ENCODE data around the gene ANO1. TPM values are rescaled to one million over a fixed set of nuclear protein-coding genes. Genes with fewer than 3 reads are reported as not detected.
A peak's percentile ranks its signal among the peaks of the same experiment; 100 is the strongest.

Gene ANO1
- total RNA-seq, 2 experiments from 2014 or later, result not detected

DNA sequence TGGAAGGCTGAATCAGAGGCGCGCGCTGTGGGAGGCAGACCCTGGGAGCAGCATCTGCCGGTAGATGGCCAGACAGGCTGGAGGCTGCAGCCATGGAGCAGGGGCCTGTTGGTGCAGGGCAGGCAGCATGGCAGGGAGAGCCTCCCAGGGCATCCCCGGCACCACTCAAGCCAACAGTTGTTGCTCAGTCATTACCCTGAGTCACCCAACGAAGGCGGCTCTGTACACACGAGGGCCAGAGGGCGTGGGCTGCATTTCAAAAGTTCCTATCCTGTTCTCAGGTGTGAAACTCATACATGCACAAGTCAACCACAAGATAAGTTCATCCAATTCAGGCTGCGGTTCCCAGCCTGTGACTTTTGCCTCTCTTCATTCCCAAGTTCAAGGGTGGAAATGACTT is 2.6 kb downstream of the ANO1 start:
- CTCF ChIA-PET, result no interaction called here
- H3K27ac Mint-ChIP-seq, result no peak overlapping the region
- no peaks in the 10 kb centered on the region for H3K9me3 Mint-ChIP-seq
- H3K27me3 Mint-ChIP-seq (ENCODE audit: low read depth), result peaks cover 19% of the 10 kb centered on the region
- H3K4me1 Mint-ChIP-seq (ENCODE audit: low read depth), result no peaks in the 10 kb centered on the region
- no peak overlapping the region for H3K4me3 Mint-ChIP-seq
- no peaks in the 10 kb centered on the region for H3K36me3 Mint-ChIP-seq (ENCODE audit: low read depth)
- intact Hi-C loops (cut with micrococcal nuclease), result no loop called here
- DNase-seq, result no peak

DNA sequence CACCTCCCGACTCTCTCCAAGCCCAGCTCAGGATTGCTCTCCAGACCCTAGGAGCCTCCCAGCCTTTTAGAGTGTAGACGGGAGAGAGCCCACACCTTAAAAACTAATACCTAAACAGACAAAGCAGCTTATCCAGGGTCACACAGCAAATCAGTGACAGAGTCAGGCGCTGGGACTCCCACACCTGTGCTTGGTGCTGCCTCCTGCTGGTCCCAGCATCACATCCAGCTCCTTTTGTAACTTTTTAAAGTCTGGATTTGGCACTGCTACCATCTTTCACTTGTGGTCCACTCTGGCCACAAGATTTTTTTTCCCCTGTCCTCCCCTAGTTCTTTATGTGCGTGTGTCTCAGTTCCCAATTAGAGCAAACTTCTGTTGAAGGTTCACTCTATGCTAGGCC is 4.7 kb downstream of the ANO1 start:
- H3K27me3 Mint-ChIP-seq (ENCODE audit: low read depth), result peaks cover 8% of the 10 kb centered on the region
- intact Hi-C loops (cut with micrococcal nuclease), result no loop called here
- CTCF ChIA-PET, result no interaction called here
- DNase-seq, result peak; percentile 10
- no peaks in the 10 kb centered on the region for H3K9me3 Mint-ChIP-seq
- H3K4me1 Mint-ChIP-seq (ENCODE audit: low read depth), result no peaks in the 10 kb centered on the region
- H3K4me3 Mint-ChIP-seq, result no peak overlapping the region
- no peak overlapping the region for H3K27ac Mint-ChIP-seq
- H3K36me3 Mint-ChIP-seq (ENCODE audit: low read depth), result no peaks in the 10 kb centered on the region

DNA sequence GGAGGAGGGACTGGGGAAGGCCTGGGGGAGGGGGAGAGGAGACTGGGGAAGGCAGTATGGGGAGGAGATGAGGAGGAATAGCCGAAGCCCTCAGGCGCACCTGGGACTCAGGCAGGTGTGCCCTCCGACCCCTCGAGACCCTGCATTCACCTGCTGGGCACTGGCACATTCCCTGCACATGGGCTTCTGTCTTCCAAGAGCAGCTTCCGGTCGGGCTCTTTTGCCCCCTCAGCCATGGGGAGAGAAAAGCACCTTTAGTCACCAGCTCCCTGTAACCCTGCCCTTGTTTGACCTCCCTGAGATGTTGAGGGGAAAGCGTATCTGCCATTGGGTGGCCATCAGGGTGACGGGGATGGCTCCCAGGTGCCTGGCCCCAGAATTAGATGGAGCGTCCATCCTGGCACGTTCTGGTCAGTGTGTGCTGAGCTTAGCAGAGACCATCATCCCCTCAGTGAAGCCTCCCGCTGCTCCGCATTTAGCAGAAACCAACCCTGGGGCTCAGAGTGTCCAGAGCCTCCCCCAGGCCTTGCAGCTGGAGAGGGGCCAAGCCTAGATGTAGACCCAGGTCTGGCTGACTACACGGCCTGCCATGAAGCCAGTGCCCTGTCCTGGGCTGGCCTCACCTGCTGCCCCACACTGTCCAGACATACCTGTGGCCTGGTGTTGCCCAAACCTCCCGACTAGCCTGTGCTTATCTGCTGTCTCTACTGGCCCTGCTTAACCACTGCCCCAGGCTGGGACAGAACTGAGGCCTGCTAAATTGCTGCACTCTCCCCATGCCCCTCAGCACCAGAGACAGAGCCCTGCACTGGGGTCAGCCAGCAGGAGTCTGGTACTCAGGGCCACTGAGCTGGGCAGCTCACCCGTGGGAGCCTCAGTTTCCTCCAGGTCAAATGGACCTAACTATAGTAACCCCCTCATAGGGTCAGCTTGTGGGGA is 6.2 kb downstream of the ANO1 start:
- no peak overlapping the region for H3K27ac Mint-ChIP-seq
- H3K36me3 Mint-ChIP-seq (ENCODE audit: low read depth), result no peaks in the 10 kb centered on the region
- peaks cover 8% of the 10 kb centered on the region for H3K27me3 Mint-ChIP-seq (ENCODE audit: low read depth)
- intact Hi-C loops (cut with micrococcal nuclease), result no loop called here
- no peaks in the 10 kb centered on the region for H3K9me3 Mint-ChIP-seq
- DNase-seq, result no peak
- CTCF ChIA-PET, result no interaction called here
- H3K4me3 Mint-ChIP-seq, result no peak overlapping the region
- no peaks in the 10 kb centered on the region for H3K4me1 Mint-ChIP-seq (ENCODE audit: low read depth)

DNA sequence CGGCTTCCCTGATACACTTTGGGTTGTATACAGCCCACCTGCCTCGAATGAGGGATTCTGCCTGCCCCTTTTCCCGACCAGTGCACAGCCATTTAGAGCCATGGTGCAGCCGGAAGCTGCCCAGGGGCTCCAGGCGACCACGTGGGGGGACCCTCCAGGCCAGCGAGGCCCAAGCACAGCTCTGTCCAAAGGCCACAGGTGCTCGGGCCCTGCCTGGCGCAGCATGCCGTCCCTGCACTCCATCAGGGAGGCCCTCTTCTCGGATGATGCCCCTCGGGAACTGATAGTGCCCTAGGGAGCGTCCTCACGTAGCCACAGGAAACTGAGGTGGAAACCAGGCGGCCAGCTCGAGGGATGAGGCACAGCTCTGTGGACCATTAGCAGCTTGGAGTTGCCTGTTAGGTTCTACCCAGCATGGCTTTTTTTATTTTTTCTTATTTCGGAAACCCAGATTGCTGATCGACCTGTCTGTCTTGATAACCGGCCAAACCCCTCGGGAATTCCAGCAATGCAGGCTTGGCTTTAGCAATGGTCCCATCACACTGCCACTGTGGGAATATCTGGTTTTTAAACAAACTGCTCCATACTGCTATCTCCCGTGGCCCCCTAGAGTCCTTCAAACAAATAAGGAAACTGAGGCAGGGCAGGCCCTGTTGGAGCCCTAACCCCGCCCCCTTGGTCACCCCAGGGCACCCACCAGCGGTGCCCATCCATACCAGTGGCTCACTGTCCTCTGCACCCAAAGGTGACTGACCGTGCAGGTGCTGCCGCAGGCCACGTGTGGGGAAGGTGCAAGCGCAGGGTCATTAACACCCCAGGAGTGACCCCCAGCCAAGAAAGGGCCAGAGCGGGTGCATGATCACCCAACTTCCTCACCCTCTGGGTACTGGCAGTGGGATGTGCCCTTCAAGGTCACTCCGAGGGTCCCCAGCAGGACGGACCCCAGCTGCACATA is 8.0 kb downstream of the ANO1 start:
- Mint-ChIP-seq H3K27ac (no peak overlapping the region), H3K4me1 (ENCODE audit: low read depth) (no peaks in the 10 kb centered on the region), H3K36me3 (ENCODE audit: low read depth) (no peaks in the 10 kb centered on the region), H3K4me3 (no peak overlapping the region), H3K27me3 (ENCODE audit: low read depth) (peaks cover 1% of the 10 kb centered on the region), H3K9me3 (no peaks in the 10 kb centered on the region)
- CTCF ChIA-PET, result no interaction called here
- intact Hi-C loops (cut with micrococcal nuclease), result no loop called here
- DNase-seq, result no peak

DNA sequence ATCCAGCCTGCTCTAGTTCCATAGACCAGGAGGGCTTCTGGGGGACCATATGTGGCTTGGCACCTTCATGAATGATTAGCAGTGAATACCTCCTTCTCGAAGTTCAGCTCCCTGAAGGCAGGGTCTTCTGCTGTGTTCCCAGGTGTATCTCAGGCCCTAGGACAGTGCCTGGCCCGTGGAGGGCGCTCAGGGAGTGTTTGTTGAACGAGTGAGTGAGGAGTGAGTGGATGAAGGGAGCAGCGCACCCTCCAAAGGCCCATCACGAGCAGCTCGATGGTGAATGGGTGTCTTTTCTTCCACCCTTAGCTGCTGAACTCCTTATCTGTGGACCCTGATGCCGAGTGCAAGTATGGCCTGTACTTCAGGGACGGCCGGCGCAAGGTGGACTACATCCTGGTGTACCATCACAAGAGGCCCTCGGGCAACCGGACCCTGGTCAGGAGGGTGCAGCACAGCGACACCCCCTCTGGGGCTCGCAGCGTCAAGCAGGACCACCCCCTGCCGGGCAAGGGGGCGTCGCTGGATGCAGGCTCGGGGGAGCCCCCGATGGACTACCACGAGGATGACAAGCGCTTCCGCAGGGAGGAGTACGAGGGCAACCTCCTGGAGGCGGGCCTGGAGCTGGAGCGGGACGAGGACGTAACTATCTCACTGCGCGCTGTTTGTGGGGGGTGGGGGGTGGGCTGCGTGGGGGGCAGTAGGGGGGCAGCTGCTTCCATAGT is 9.5 kb downstream of the ANO1 start:
- no peaks in the 10 kb centered on the region for H3K36me3 Mint-ChIP-seq (ENCODE audit: low read depth)
- CTCF ChIA-PET, result interaction anchor here (1.0 kb wide), 1 partner anchor 10 kb away, joined by 4 read pairs; no protein-coding TSS in a partner anchor
- H3K4me1 Mint-ChIP-seq (ENCODE audit: low read depth), result no peaks in the 10 kb centered on the region
- no peaks in the 10 kb centered on the region for H3K9me3 Mint-ChIP-seq
- H3K4me3 Mint-ChIP-seq, result no peak overlapping the region
- intact Hi-C loops (cut with micrococcal nuclease), result no loop called here
- H3K27me3 Mint-ChIP-seq (ENCODE audit: low read depth), result no peaks in the 10 kb centered on the region
- DNase-seq, result peak; percentile 8
- no peak overlapping the region for H3K27ac Mint-ChIP-seq

DNA sequence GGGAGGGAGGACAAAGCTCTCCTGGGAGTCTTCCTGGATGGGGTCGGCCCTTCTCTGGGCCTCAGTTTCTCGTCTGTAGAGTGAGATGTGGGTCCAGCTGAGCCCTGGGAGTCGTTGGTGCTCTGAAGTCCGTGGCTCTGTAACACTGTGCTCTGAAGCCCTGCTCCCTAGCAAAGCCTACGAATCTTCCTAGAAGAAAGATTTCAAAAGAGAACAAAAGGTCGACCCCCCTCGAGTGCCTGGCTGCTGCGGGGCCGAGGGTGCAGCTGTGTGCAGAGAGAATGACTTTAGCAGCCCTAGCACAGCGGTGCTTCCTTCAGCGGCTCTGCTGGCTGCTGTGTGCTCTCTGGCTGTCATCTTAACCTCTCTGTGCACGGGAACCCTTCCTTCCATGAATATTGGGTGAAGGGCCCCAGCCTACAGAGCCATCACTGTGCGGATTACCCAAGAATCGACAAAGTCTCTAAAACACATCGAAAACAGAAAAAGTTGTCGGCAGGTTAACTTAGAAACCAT is 10.7 kb downstream of the ANO1 start:
- Mint-ChIP-seq H3K4me1 (ENCODE audit: low read depth) (no peaks in the 10 kb centered on the region), H3K27me3 (ENCODE audit: low read depth) (no peaks in the 10 kb centered on the region), H3K4me3 (no peak overlapping the region), H3K9me3 (no peaks in the 10 kb centered on the region), H3K36me3 (ENCODE audit: low read depth) (no peaks in the 10 kb centered on the region), H3K27ac (no peak overlapping the region)
- CTCF ChIA-PET, result no interaction called here
- intact Hi-C loops (cut with micrococcal nuclease), result no loop called here
- no peak for DNase-seq

DNA sequence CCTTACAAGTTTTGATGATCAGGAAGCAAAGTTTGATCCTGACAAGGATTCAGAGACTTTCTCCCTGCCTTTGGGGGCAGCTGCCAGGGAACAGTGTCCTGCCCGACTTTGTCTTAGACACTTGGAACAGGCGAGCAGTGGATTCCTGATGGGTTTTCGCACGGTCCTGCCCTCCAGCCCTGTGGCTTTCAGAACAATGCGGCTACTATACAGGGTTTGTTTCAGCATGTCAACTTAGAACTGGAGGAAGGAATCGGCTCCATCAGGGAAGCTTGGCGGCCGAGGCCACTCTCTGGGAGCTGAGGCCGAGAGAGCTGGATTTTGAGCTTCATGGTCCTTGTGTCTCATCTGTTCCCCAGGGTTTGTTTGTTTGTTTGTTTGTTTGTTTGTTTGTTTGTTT is 11.5 kb downstream of the ANO1 start:
- no peaks in the 10 kb centered on the region for H3K36me3 Mint-ChIP-seq (ENCODE audit: low read depth)
- H3K4me3 Mint-ChIP-seq, result no peak overlapping the region
- no peak overlapping the region for H3K27ac Mint-ChIP-seq
- intact Hi-C loops (cut with micrococcal nuclease), result loop anchor here (10.0 kb wide), 1 partner anchor 105 kb away; no protein-coding TSS in a partner anchor
- H3K4me1 Mint-ChIP-seq (ENCODE audit: low read depth), result no peaks in the 10 kb centered on the region
- no peak for DNase-seq
- no peaks in the 10 kb centered on the region for H3K9me3 Mint-ChIP-seq
- CTCF ChIA-PET, result no interaction called here
- H3K27me3 Mint-ChIP-seq (ENCODE audit: low read depth), result no peaks in the 10 kb centered on the region

DNA sequence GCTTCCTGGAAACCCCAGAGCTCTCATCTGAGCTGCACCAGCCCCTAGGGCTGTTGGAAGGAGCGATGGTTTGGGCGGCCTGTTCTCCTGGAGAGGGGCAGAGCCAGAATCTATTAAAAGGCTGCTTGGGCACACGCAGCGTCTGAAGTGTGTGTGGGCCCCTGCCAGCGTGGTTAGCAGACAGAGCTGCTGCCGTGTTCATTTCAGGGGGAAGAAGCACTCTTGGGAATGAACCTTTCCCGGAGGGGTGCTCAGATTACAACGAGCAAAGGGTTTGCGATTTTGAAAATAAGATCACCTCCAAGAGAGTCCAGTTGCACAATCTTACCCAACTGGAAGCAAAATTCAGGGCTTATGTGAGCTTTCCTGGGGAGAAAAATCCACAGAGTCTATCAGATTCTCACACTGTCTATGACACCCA is 12.9 kb downstream of the ANO1 start:
- Mint-ChIP-seq H3K27me3 (ENCODE audit: low read depth) (no peaks in the 10 kb centered on the region), H3K4me1 (ENCODE audit: low read depth) (no peaks in the 10 kb centered on the region), H3K9me3 (no peaks in the 10 kb centered on the region), H3K4me3 (no peak overlapping the region), H3K27ac (no peak overlapping the region), H3K36me3 (ENCODE audit: low read depth) (no peaks in the 10 kb centered on the region)
- no peak for DNase-seq
- intact Hi-C loops (cut with micrococcal nuclease), result loop anchor here (10.0 kb wide), 1 partner anchor 104 kb away; no protein-coding TSS in a partner anchor
- CTCF ChIA-PET, result no interaction called here

DNA sequence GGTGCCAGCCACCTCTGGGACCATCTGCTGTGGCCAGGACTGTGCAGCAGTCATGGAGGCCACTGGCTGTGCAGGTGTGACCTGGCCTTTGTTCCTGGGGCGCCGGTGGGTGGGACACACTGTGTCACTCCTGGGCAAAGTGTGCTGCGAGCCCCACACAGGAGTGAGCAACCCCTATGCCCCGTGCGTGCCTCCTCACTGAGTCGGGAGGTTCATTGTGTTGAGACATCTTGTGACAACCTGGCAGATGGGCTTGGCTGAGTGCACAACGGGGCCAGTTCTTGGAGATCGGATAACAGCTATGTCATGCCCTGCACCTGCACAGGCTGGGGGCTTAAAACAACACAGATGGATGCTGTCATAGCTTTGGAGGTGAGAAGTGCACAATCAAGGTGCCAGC is 13.5 kb downstream of the ANO1 start:
- intact Hi-C loops (cut with micrococcal nuclease), result loop anchor here (10.0 kb wide), 1 partner anchor 103 kb away; no protein-coding TSS in a partner anchor

DNA sequence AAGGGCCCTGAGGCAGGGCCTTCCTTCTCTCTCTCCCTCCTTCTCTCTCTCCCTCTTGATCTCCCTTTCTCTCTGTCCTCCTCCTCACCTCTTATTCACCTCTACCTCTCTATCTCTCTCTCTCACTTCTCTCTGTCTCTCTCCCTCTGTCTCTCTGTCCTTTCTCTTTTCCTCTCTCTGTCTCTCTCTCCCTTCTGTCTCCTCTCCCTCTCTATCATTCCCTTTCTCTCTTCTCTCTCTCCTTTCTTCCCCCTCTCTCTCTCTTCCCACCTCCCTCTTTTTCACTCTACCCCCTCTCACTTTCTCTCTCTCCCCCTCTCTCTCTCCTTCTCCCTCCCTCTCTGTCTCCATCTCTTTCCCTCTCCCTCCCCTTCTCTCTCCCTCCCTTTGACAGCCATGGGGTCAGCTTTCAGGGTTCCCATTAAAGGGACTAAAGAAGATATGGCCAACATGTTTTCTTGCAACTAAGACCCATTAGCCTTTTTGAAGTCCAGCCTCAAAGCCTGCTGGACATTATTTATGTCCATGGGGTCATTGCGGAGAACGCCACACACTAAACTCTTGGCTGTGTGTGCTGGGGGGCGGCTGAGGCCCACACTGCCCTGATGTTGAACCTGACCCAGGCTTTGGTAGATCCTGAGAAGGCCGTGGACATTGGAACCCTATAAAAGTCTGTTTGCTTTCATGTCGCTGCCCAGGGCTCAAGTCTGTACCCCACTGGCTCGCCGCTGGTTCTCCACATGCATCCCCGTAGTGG is 15.0 kb downstream of the ANO1 start:
- Mint-ChIP-seq H3K36me3 (ENCODE audit: low read depth) (no peaks in the 10 kb centered on the region), H3K27ac (no peak overlapping the region), H3K27me3 (ENCODE audit: low read depth) (no peaks in the 10 kb centered on the region), H3K9me3 (no peaks in the 10 kb centered on the region), H3K4me3 (no peak overlapping the region), H3K4me1 (ENCODE audit: low read depth) (no peaks in the 10 kb centered on the region)
- CTCF ChIA-PET, result no interaction called here
- intact Hi-C loops (cut with micrococcal nuclease), result loop anchor here (10.0 kb wide), 1 partner anchor 102 kb away; no protein-coding TSS in a partner anchor
- DNase-seq, result no peak

More for the DNA sequence above, 13.5 kb downstream of the ANO1 start:
- CTCF ChIA-PET, result no interaction called here
- Mint-ChIP-seq H3K36me3 (ENCODE audit: low read depth) (no peaks in the 10 kb centered on the region), H3K9me3 (no peaks in the 10 kb centered on the region), H3K27ac (no peak overlapping the region), H3K4me3 (no peak overlapping the region), H3K27me3 (ENCODE audit: low read depth) (no peaks in the 10 kb centered on the region), H3K4me1 (ENCODE audit: low read depth) (no peaks in the 10 kb centered on the region)
- no peak for DNase-seq

DNA sequence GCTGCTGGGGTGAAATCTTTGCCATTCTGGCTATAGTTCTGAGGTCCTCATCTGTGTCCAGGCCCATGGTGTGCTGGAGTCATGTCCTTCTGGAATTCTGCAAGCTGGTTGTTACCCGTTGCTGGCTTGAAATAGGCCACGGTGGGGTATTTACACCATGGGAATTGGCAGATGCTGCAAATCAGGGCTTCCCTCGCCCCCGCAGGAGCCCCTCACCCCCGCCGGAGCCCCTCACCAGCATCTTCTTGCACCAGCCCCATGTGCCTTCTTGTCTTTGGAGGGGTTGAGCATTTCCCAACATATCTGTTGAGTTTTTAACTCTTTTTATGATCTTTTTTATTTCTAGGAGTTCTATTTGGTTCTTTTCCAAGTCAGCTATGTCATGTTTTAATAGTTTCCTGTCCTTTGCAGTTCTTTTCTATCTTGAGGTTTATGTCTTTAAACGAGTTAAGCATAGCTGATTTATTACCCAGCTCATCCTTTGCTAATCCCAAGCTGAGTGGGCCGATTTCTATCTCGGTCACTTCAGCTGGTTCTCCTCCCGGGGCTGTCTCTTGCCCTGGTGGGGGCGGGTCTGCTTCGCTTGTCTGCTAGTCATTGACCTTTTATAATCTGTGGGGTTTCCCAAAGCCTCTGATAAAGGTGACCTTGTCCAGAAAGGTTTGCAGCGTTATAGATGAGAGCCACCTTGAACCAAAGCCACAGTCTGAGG is 17.6 kb downstream of the ANO1 start:
- DNase-seq, result no peak
- CTCF ChIA-PET, result no interaction called here
- intact Hi-C loops (cut with micrococcal nuclease), result loop anchor here (10.0 kb wide), 1 partner anchor 99 kb away; no protein-coding TSS in a partner anchor
- no peak overlapping the region for H3K27ac Mint-ChIP-seq
- no peaks in the 10 kb centered on the region for H3K4me1 Mint-ChIP-seq (ENCODE audit: low read depth)
- H3K4me3 Mint-ChIP-seq, result no peak overlapping the region
- no peaks in the 10 kb centered on the region for H3K9me3 Mint-ChIP-seq
- H3K36me3 Mint-ChIP-seq (ENCODE audit: low read depth), result no peaks in the 10 kb centered on the region
- H3K27me3 Mint-ChIP-seq (ENCODE audit: low read depth), result no peaks in the 10 kb centered on the region

Data from activated naive CD4-positive, alpha-beta T cell treated with anti-CD3 and anti-CD28 coated beads for 36 hours (primary cell).